HCT116 (cell line): ENCODE results near the gene FOXP1. TPM values are rescaled to one million over a fixed set of nuclear protein-coding genes. Genes with fewer than 3 reads are reported as not detected.

Experiments
- ATAC-seq: fragments of 200-7000 bp; cut with Tn5 transposase; 2 replicates; pipeline ENCODE4 v1.9.1; 2020; ENCODE audit warnings: mild to moderate bottlenecking, moderate library complexity
- BruUV-seq: library from RNA; stranded (reverse); fragments of 400-500 nt; replicated peaks from 2 replicates; lab custom pipeline; 2021; lab: Mats Ljungman, UMichigan
- CTCF ChIA-PET: fragments of 300-600 bp; sonication (Branson Sonifier 250); formaldehyde crosslinking; loops from one replicate; lab custom pipeline; 2021; ENCODE audit warnings: antibody characterized with exemption; lab: Charles Lee
- POLR2A ChIA-PET: fragments of 300-600, 350-600 bp; sonication (Branson Sonifier 250); formaldehyde crosslinking; loops from one replicate; lab custom pipeline; 2021; ENCODE audit warnings: antibody characterized with exemption; lab: Charles Lee
- RAD21 ChIA-PET, 2 experiments: fragments of 300-600 bp; sonication (Branson Sonifier 250); formaldehyde crosslinking; loops; one replicate each; lab custom pipeline; 2023; ENCODE audit warnings: low total read pairs in 2 of 2; ENCODE audit not compliant: uncharacterized antibody in 2 of 2, unreplicated experiment in 2 of 2, low non-redundant PET in 1 of 2; lab: Charles Lee
- DNase-seq: peaks from one replicate; pipeline ENCODE4 v3.0.0-alpha.2; 2010; ENCODE audit warnings: low read depth, low spot score
- H2AFZ ChIP-seq: fragments of 200-600 bp; shearing (Covaris generic), sonication (generic); 2 replicates; pipeline ENCODE4 v1.6.1; 2017; ENCODE audit warnings: low read depth, mixed run types, mixed read lengths, antibody characterized with exemption, low read length; ENCODE audit not compliant: poor library complexity, severe bottlenecking
- H3K27ac ChIP-seq: 2 replicates; pipeline ENCODE4 v1.5.1; 2012; ENCODE audit warnings: low read depth, low read length
- H3K27me3 ChIP-seq: fragments of 200-600 bp; sonication (generic); 2 replicates; pipeline ENCODE4 v1.6.1; 2016; ENCODE audit warnings: mixed run types, low read length, mixed read lengths; ENCODE audit not compliant: insufficient read depth
- H3K36me3 ChIP-seq, 2 experiments: fragments of 200-500 bp in 1 of 2; fragments of 200-600 bp in 1 of 2; sonication (Bioruptor generic) in 1 of 2; sonication (generic) in 1 of 2; 2 replicates each; pipeline versions ENCODE4 v1.5.1 to v1.6.1; 2014 to 2016; ENCODE audit warnings: low read length in 2 of 2, inconsistent platforms in 1 of 2, mixed read lengths in 1 of 2, mixed run types in 1 of 2; ENCODE audit not compliant: insufficient read depth in 2 of 2, control insufficient read depth in 1 of 2
- H3K4me1 ChIP-seq, 2 experiments: fragments of 200-600 bp in 1 of 2; sonication (generic) in 1 of 2; 2 replicates each; pipeline versions ENCODE4 v1.5.1 to v1.6.1; 2012 to 2017; ENCODE audit warnings: low read length in 2 of 2, inconsistent platforms in 1 of 2, mild to moderate bottlenecking in 1 of 2, mixed read lengths in 1 of 2, mixed run types in 1 of 2, moderate library complexity in 1 of 2; ENCODE audit not compliant: insufficient read depth in 2 of 2, control insufficient read depth in 1 of 2
- H3K4me2 ChIP-seq: fragments of 200-600 bp; sonication (generic); 2 replicates; pipeline ENCODE4 v1.6.1; 2017; ENCODE audit warnings: mixed run types, low read length, mixed read lengths
- H3K4me3 ChIP-seq, 2 experiments: fragments of 200-600 bp in 1 of 2; sonication (generic) in 1 of 2; replicated peaks in 1 of 2; 2 replicates each; pipeline ENCODE4 v1.5.1; 2011 to 2016; ENCODE audit warnings: low read length in 2 of 2, control low read depth in 1 of 2, low read depth in 1 of 2, mild to moderate bottlenecking in 1 of 2, mixed read lengths in 1 of 2, mixed run types in 1 of 2
- H3K79me2 ChIP-seq: fragments of 200-600 bp; sonication (generic); 2 replicates; pipeline ENCODE4 v1.6.1; 2017; ENCODE audit warnings: mild to moderate bottlenecking, mixed run types, low read length, moderate library complexity, mixed read lengths; ENCODE audit not compliant: insufficient read depth
- H3K9ac ChIP-seq: fragments of 200-600 bp; sonication (generic); 2 replicates; pipeline ENCODE4 v1.6.1; 2016; ENCODE audit warnings: low read length, mixed read lengths
- H3K9me2 ChIP-seq: fragments of 200-600 bp; sonication (generic), shearing (Covaris generic); 2 replicates; pipeline ENCODE4 v1.6.1; 2017; ENCODE audit warnings: mixed run types, mild to moderate bottlenecking, moderate library complexity; ENCODE audit not compliant: insufficient read depth
- H3K9me3 ChIP-seq, 2 experiments: fragments of 200-500 bp in 1 of 2; fragments of 200-600 bp in 1 of 2; sonication (Bioruptor generic) in 1 of 2; sonication (generic) in 1 of 2; 2 replicates each; pipeline ENCODE4 v1.6.1; 2014 to 2017; ENCODE audit warnings: low read length in 2 of 2, mixed read lengths in 2 of 2, inconsistent platforms in 1 of 2, low read depth in 1 of 2, mild to moderate bottlenecking in 1 of 2, mixed run types in 1 of 2, moderate library complexity in 1 of 2; ENCODE audit not compliant: control insufficient read depth in 1 of 2, insufficient read depth in 1 of 2
- H4K20me1 ChIP-seq: fragments of 200-600 bp; sonication (generic), shearing (Covaris generic); 2 replicates; pipeline ENCODE4 v1.6.1; 2017; ENCODE audit warnings: mixed run types, mild to moderate bottlenecking, moderate library complexity; ENCODE audit not compliant: insufficient read depth
- CTCF ChIP-seq, 3 experiments: fragments of 200-600 bp in 1 of 3; sonication (generic) in 1 of 3; IDR thresholded peaks in 2 of 3; conservative IDR thresholded peaks in 1 of 3; 2 replicates each; pipeline ENCODE4 v1.5.1; 2012 to 2017; ENCODE audit warnings: low read depth in 2 of 3, low read length in 2 of 3, antibody characterized with exemption in 1 of 3, borderline replicate concordance in 1 of 3, control low read depth in 1 of 3, mild to moderate bottlenecking in 1 of 3, mixed read lengths in 1 of 3, mixed run types in 1 of 3, moderate library complexity in 1 of 3; ENCODE audit not compliant: insufficient read depth in 1 of 3
- EZH2phosphoT487 ChIP-seq: fragments of 200-600 bp; IDR thresholded peaks from 2 replicates; pipeline ENCODE4 v1.6.1; 2018; ENCODE audit warnings: antibody characterized with exemption, borderline replicate concordance
- FOSL1 ChIP-seq: IDR thresholded peaks from 2 replicates; pipeline ENCODE4 v1.6.1; 2012; ENCODE audit warnings: low read depth
- MAX ChIP-seq: IDR thresholded peaks from 2 replicates; pipeline ENCODE4 v1.6.1; 2012
- POLR2AphosphoS5 ChIP-seq: IDR thresholded peaks from 2 replicates; pipeline ENCODE4 v1.6.1; 2011; ENCODE audit warnings: mild to moderate bottlenecking, low read depth, low read length, moderate library complexity
- SRF ChIP-seq: IDR thresholded peaks from 2 replicates; pipeline ENCODE4 v1.6.1; 2012; ENCODE audit warnings: low read depth
- TCF7L2 ChIP-seq: IDR thresholded peaks from 2 replicates; pipeline ENCODE4 v1.7.0; 2011; ENCODE audit warnings: borderline replicate concordance, inconsistent platforms; ENCODE audit not compliant: insufficient read depth, insufficient read length; ENCODE audit errors: extremely low read depth
- intact Hi-C: fragments of 100-400 bp; cut with micrococcal nuclease; formaldehyde crosslinking; loops from 2 replicates; pipeline ENCODE4 v1.10.0; 2022
- total RNA-seq: library from RNA; stranded (reverse); gene quantifications from one replicate; pipeline ENCODE4 v1.2.1, GENCODE V29; 2021; ENCODE audit not compliant: unreplicated experiment

The FOXP1 gene
- total RNA-seq, 1 experiment from 2014 or later = 11.4 TPM

GRCh38 chr3:71582612-71583565, 639 bp downstream of the FOXP1 start:
- Histone ChIP-seq H3K79me2 (no peaks in the 10 kb centered on the region), H3K27ac (peak overlapping the region; percentile 48; the same call in 1 of the 2 replicates), H3K4me3 (peak overlapping the region; percentile 52 to 62), H3K4me1 (peaks cover 0 to 6% of the 10 kb centered on the region in 2 experiments; a peak in 1 of 4 replicates), H4K20me1 (no peaks in the 10 kb centered on the region), H3K4me2 (peak overlapping the region; percentile 79), H3K36me3 (no peaks in the 10 kb centered on the region; a peak in 1 of 4 replicates), H2AFZ (no peak overlapping the region), H3K27me3 (no peaks in the 10 kb centered on the region), H3K9me2 (no peaks in the 10 kb centered on the region), H3K9me3 (no peaks in the 10 kb centered on the region), H3K9ac (peak overlapping the region; percentile 58)
- ChIA-PET CTCF (no interaction called here), RAD21 (interaction anchor here in 1 of 2 experiments (0.7 kb wide), 1 partner anchor 571 kb away, joined by 3 read pairs; no protein-coding TSS in a partner anchor), POLR2A (no interaction called here)
- DNase-seq (no peak), ATAC-seq (peak; percentile 37)
- BruUV-seq = no TSS peak
- TF ChIP-seq FOSL1 = no peak
- TF ChIP-seq CTCF (IDR thresholded peaks at IDR 0.05 in 2 of 3, conservative IDR thresholded peaks at IDR 0.05 in 1 of 3; ENCODE audit: borderline replicate concordance in 1 of 3, insufficient read depth in 1 of 3, low read depth in 2 of 3, low read length in 2 of 3) = no peak
- no peak for TF ChIP-seq SRF
- no peak for TF ChIP-seq EZH2phosphoT487
- TF ChIP-seq TCF7L2 = no peak
- TF ChIP-seq POLR2AphosphoS5 = no peak
- no peak for TF ChIP-seq MAX
- intact Hi-C loops = loop anchor here (10.0 kb wide), 1 partner anchor 508 kb away; no protein-coding TSS in a partner anchor
